AG09319 (cell line): ENCODE measurements around the gene RIMS4.

Experiments
- DNase-seq: peaks from one replicate; pipeline ENCODE4 v3.0.0-alpha.2; 2010; ENCODE audit warnings: low read depth; ENCODE audit errors: extremely low read depth
- CTCF ChIP-seq: IDR thresholded peaks from 2 replicates; pipeline ENCODE4 v1.5.1; 2011; ENCODE audit warnings: low read depth, mild to moderate bottlenecking, inconsistent platforms, low read length, moderate library complexity

RIMS4 gene

GRCh38 chr20:44730441-44730840 is 79.9 kb downstream of the RIMS4 start:
- TF ChIP-seq CTCF = no peak
- DNase-seq = no peak

DNA sequence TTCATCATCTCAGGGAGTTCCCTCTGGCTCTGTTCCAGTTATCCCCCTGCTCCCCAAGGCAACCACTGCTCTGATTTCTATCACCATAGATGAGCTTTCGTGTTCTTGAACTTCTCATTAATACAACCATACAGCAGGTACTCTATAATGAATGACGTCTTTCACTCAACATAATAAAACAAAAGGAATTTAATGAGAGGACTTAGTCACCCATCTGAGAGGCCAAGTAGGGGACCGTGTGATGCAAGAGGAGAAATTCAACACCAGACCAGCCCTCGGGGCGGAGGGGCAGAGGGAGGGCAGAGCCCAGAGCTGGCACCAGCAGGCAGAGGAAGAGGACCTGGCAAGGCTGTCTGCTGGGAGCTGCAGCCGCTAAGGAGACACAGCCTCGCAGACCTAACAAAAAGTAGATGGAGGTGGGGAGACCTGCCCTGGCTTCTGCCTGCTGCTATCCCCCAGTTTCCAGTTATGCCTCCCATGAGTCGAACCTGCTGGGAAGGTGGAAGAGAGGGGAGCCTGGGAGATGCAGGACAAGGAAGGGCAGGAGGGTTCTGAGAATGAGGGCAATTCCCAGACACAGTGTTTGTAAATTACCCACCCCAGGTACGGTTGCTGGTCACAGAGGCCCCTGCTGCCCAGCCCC is 81.4 kb downstream of the RIMS4 start:
- no peak for DNase-seq

GRCh38 chr20:44727651-44728050 is 82.7 kb downstream of the RIMS4 start:
- no peak for TF ChIP-seq CTCF
- no peak for DNase-seq

More for the DNA sequence above, 81.4 kb downstream of the RIMS4 start:
- TF ChIP-seq CTCF = no peak

- no peak for DNase-seq
- TF ChIP-seq CTCF = no peak
These were observed 83.3 kb downstream of the RIMS4 start for GRCh38 chr20:44727039-44727438.

GRCh38 chr20:44725837-44726236 is 84.5 kb downstream of the RIMS4 start:
- DNase-seq = no peak
- no peak for TF ChIP-seq CTCF

- no peak for TF ChIP-seq CTCF
- DNase-seq = no peak
These were observed 85.8 kb downstream of the RIMS4 start for GRCh38 chr20:44724423-44725091.

GRCh38 chr20:44723798-44724362 is 86.5 kb downstream of the RIMS4 start:
- no peak for DNase-seq

More at GRCh38 chr20:44723798-44724362, 86.5 kb downstream of the RIMS4 start:
- no peak for TF ChIP-seq CTCF
